A549 (cell line): ENCODE measurements around the gene EMP3. TPM values are rescaled to one million over a fixed set of nuclear protein-coding genes. Genes with fewer than 3 reads are reported as not detected.

ENCODE experiments used
- ATAC-seq, 2 experiments: fragments of 200-7000 bp in 1 of 2; fragments of >200 bp in 1 of 2; cut with Nextera tagmentation in 1 of 2; cut with Tn5 transposase in 1 of 2; 3 replicates each; pipeline versions ENCODE4 v1.8.0 to v1.9.1; 2018 to 2020; ENCODE audit warnings: mild to moderate bottlenecking in 1 of 2, moderate library complexity in 1 of 2
- CTCF ChIA-PET: fragments of 300-600 bp; sonication (Branson Sonifier 250); formaldehyde crosslinking; extraction: SDS; loops from one replicate; lab custom pipeline; 2021; ENCODE audit warnings: antibody characterized with exemption, inconsistent platforms; lab: Yijun Ruan, JAX
- POLR2A ChIA-PET: fragments of 350-600 bp; formaldehyde crosslinking; extraction: SDS; loops from one replicate; lab custom pipeline; 2021; ENCODE audit warnings: antibody characterized with exemption, inconsistent platforms; lab: Yijun Ruan, JAX
- DNase-seq, 2 experiments: peaks; one replicate each; pipeline versions ENCODE4 v3.0.0 to v3.0.0-alpha.2; 2011 to 2016; ENCODE audit warnings: low read depth in 1 of 2, low spot score in 1 of 2
- FAIRE-seq: peaks from 2 replicates; lab custom pipeline; 2011; peaks lifted over from hg19 to GRCh38; lab: Jason Lieb, UNC
- H3K27ac ChIP-seq, 2 experiments: fragments of >200 bp; sonication (Bioruptor Twin); formaldehyde crosslinking; 3 replicates each; pipeline ENCODE4 v1.5.1; 2016 to 2017
- H3K4me1 ChIP-seq: fragments of >200 bp; sonication (Bioruptor Twin); formaldehyde crosslinking; 3 replicates; pipeline ENCODE4 v1.6.1; 2016
- H3K4me2 ChIP-seq: fragments of >200 bp; sonication (Bioruptor Twin); formaldehyde crosslinking; 3 replicates; pipeline ENCODE4 v1.6.1; 2016
- H3K4me3 ChIP-seq: fragments of >200 bp; sonication (Bioruptor Twin); formaldehyde crosslinking; 3 replicates; pipeline ENCODE4 v1.5.1; 2016
- H3K9me3 ChIP-seq: fragments of >200 bp; sonication (Bioruptor Twin); formaldehyde crosslinking; 3 replicates; pipeline ENCODE4 v1.6.1; 2016
- ATOH8 ChIP-seq: fragments of 250-450 bp; sonication (Bioruptor Pico); IDR thresholded peaks from 2 replicates; pipeline ENCODE4 v1.5.0; 2020; ENCODE audit warnings: low read depth, mild to moderate bottlenecking, moderate library complexity
- CHD4 ChIP-seq: fragments of 200-600 bp; sonication (generic); IDR thresholded peaks from 2 replicates; pipeline ENCODE4 v1.6.1; 2016; ENCODE audit warnings: antibody characterized with exemption, mild to moderate bottlenecking, borderline replicate concordance
- CTCF ChIP-seq: fragments of >200 bp; sonication (Bioruptor Twin); formaldehyde crosslinking; IDR thresholded peaks from 3 replicates; pipeline ENCODE4 v1.5.1; 2016
- EHF ChIP-seq: fragments of 250-450 bp; sonication (Bioruptor Pico); IDR thresholded peaks from 2 replicates; pipeline ENCODE4 v1.5.0; 2020; ENCODE audit warnings: mild to moderate bottlenecking
- ELK1 ChIP-seq: fragments of 150-350 bp; IDR thresholded peaks from 2 replicates; pipeline ENCODE4 v1.6.1; 2014; ENCODE audit warnings: low read depth, mild to moderate bottlenecking, low read length
- FOSL2 ChIP-seq, 2 experiments: fragments of 450-650 bp in 1 of 2; fragments of >200 bp in 1 of 2; sonication (Bioruptor Twin) in 1 of 2; formaldehyde crosslinking; IDR thresholded peaks; 2 replicates each; pipeline versions ENCODE4 v1.5.0 to v1.6.1; 2016 to 2020; ENCODE audit warnings: mild to moderate bottlenecking in 1 of 2, moderate library complexity in 1 of 2
- GATA3 ChIP-seq: IDR thresholded peaks from 2 replicates; pipeline ENCODE4 v1.6.1; 2012; ENCODE audit warnings: borderline replicate concordance
- HES2 ChIP-seq: fragments of >200 bp; sonication (Bioruptor Twin); formaldehyde crosslinking; IDR thresholded peaks from 2 replicates; pipeline ENCODE4 v1.6.1; 2016
- HEYL ChIP-seq: fragments of 250-450 bp; sonication (Bioruptor Pico); IDR thresholded peaks from 2 replicates; pipeline ENCODE4 v1.8.0; 2021; ENCODE audit warnings: mild to moderate bottlenecking, moderate library complexity
- HOXA7 ChIP-seq: fragments of 250-450 bp; sonication (Bioruptor Pico); IDR thresholded peaks from 2 replicates; pipeline ENCODE4 v1.5.0; 2020; ENCODE audit warnings: mild to moderate bottlenecking, moderate library complexity
- HOXB13 ChIP-seq: fragments of 250-450 bp; sonication (Bioruptor Pico); IDR thresholded peaks from 2 replicates; pipeline ENCODE4 v1.5.0; 2020; ENCODE audit warnings: low read depth, mild to moderate bottlenecking, moderate library complexity
- HOXB5 ChIP-seq: fragments of 250-450 bp; sonication (Bioruptor Pico); IDR thresholded peaks from 2 replicates; pipeline ENCODE4 v1.5.0; 2020; ENCODE audit warnings: mild to moderate bottlenecking, moderate library complexity
- JUN ChIP-seq, 2 experiments: fragments of >200 bp; sonication (Bioruptor Twin); formaldehyde crosslinking; IDR thresholded peaks; 2 replicates in 1 of 2; 3 replicates in 1 of 2; pipeline ENCODE4 v1.6.1; 2016 to 2017
- JUNB ChIP-seq: fragments of >200 bp; sonication (Bioruptor Twin); formaldehyde crosslinking; IDR thresholded peaks from 2 replicates; pipeline ENCODE4 v1.6.1; 2016
- MAZ ChIP-seq: fragments of 150-350 bp; IDR thresholded peaks from 2 replicates; pipeline ENCODE4 v1.6.1; 2014; ENCODE audit warnings: antibody characterized with exemption, low read depth, low read length, borderline replicate concordance
- NFE2L2 ChIP-seq: fragments of 150-350 bp; conservative IDR thresholded peaks from 2 replicates; pipeline ENCODE4 v1.6.1; 2014; ENCODE audit warnings: low read length
- NPAS2 ChIP-seq: fragments of 250-450 bp; sonication (Bioruptor Pico); IDR thresholded peaks from 2 replicates; pipeline ENCODE4 v1.8.0; 2022; ENCODE audit warnings: mild to moderate bottlenecking, moderate library complexity, borderline replicate concordance
- NR3C1 ChIP-seq: fragments of >200 bp; sonication (Bioruptor Twin); formaldehyde crosslinking; IDR thresholded peaks from 3 replicates; pipeline ENCODE4 v1.6.1; 2017
- RAD21 ChIP-seq, 2 experiments: fragments of >200 bp in 1 of 2; sonication (Bioruptor Twin) in 1 of 2; formaldehyde crosslinking in 1 of 2; IDR thresholded peaks in 1 of 2; conservative IDR thresholded peaks in 1 of 2; 2 replicates in 1 of 2; 3 replicates in 1 of 2; pipeline ENCODE4 v1.6.1; 2012 to 2018; ENCODE audit warnings: inconsistent platforms in 1 of 2
- REST ChIP-seq: fragments of 200-600 bp; sonication (generic); IDR thresholded peaks from 2 replicates; pipeline ENCODE4 v1.6.1; 2016; ENCODE audit warnings: antibody characterized with exemption, mild to moderate bottlenecking, moderate library complexity
- RFX5 ChIP-seq: fragments of 450-650 bp; IDR thresholded peaks from 2 replicates; pipeline ENCODE4 v1.7.1; 2014; ENCODE audit warnings: antibody characterized with exemption, mild to moderate bottlenecking, moderate library complexity
- RNF2 ChIP-seq: fragments of 200-600 bp; sonication (generic); IDR thresholded peaks from 2 replicates; pipeline ENCODE4 v1.6.1; 2016; ENCODE audit warnings: low read depth, mild to moderate bottlenecking, antibody characterized with exemption, moderate library complexity, borderline replicate concordance
- SMC3 ChIP-seq: fragments of >200 bp; sonication (Bioruptor Twin); formaldehyde crosslinking; IDR thresholded peaks from 3 replicates; pipeline ENCODE4 v1.6.1; 2018; ENCODE audit warnings: inconsistent platforms
- SREBF2 ChIP-seq: fragments of 450-650 bp; IDR thresholded peaks from 2 replicates; pipeline ENCODE4 v1.6.1; 2014; ENCODE audit warnings: mild to moderate bottlenecking, moderate library complexity
- TFCP2L1 ChIP-seq: fragments of 250-450 bp; sonication (Bioruptor Pico); IDR thresholded peaks from 2 replicates; pipeline ENCODE4 v1.5.0; 2021; ENCODE audit warnings: mild to moderate bottlenecking
- ZNF302 ChIP-seq: fragments of 250-450 bp; sonication (Bioruptor Pico); IDR thresholded peaks from 2 replicates; pipeline ENCODE4 v1.9.0; 2021; ENCODE audit warnings: inconsistent platforms, mild to moderate bottlenecking, moderate library complexity
- ZSCAN20 ChIP-seq: fragments of 250-450 bp; sonication (Bioruptor Pico); IDR thresholded peaks from 2 replicates; pipeline ENCODE4 v1.8.0; 2022; ENCODE audit warnings: mild to moderate bottlenecking, moderate library complexity
- WGBS: methylation state at CpG from one replicate; pipeline ENCODE4 v1.1.6; 2017; ENCODE audit errors: missing lambda C conversion rate; 5-methylcytosine and 5-hydroxymethylcytosine counted together
- polyA plus RNA-seq, 4 experiments: library from polyadenylated mRNA; depleted of rRNA in 3 of 4; stranded (reverse); fragments of >200 nt; fragmentation: RNase III in 1 of 4; extraction: RNeasy Plus Mini Kit Qiagen cat#74134 plus additional on column Dnase treatment in 1 of 4; gene quantifications; 2 replicates in 3 of 4; 3 replicates in 1 of 4; pipeline ENCODE4 v1.2.3, GENCODE V29; 2011 to 2017

Gene EMP3
- polyA plus RNA-seq, 2 of the 4 experiments (the other 2 are of a cell fraction): 147 to 580 TPM

- Histone ChIP-seq H3K27ac (peak overlapping the region; percentile 67 to 85), H3K4me3 (no peak overlapping the region), H3K4me2 (peak overlapping the region; percentile 40), H3K9me3 (no peaks in the 10 kb centered on the region), H3K4me1 (peaks cover 31% of the 10 kb centered on the region)
- ChIA-PET CTCF (interaction anchor here (0.6 to 17.4 kb wide), 11 partner anchors 10 to 231 kb away, joined by 3 to 224 read pairs (median 4); partner anchors contain the start of genes KDELR1, SYNGR4 and TMEM143), POLR2A (interaction anchor here (0.6 to 1.8 kb wide), 3 partner anchors 10 to 40 kb away, joined by 4 to 13 read pairs (median 7); partner anchors contain the start of genes SYNGR4 and TMEM143)
- DNase-seq (peak in 1 of 2 experiments; percentile 68), ATAC-seq (peak; percentile 13 to 25; a peak in 2 of 6 replicates), FAIRE-seq (no peak)
- TF ChIP-seq ZSCAN20 (CRISPR knock-in tag) (no peak), FOSL2 (IDR thresholded peaks at IDR 0.05) (0 out of 2 replicates have a peak, but pooled peaks have one; percentile 13), FOSL2 (CRISPR knock-in tag; IDR thresholded peaks at IDR 0.05) (peak; percentile 48), TFCP2L1 (CRISPR knock-in tag) (no peak)
- 72% methylated on average over 5 of the region's 5 CpGs for WGBS
Observed at GRCh38 chr19:48353677-48354076, 28.3 kb downstream of the EMP3 start.

GRCh38 chr19:48354332-48354992 is 29.1 kb downstream of the EMP3 start:
- H3K4me3 ChIP-seq: no peak overlapping the region
- 26% methylated on average over 15 of the region's 15 CpGs for WGBS
- no peaks in the 10 kb centered on the region for H3K9me3 ChIP-seq
- H3K4me1 ChIP-seq: peaks cover 31% of the 10 kb centered on the region
- peak; percentile 82 to 83 for ATAC-seq
- peak; percentile 92 to 98 for DNase-seq
- ChIA-PET CTCF (interaction anchor here (0.6 to 17.4 kb wide), 11 partner anchors 9 to 230 kb away, joined by 3 to 224 read pairs (median 4); partner anchors contain the start of genes KDELR1, SYNGR4 and TMEM143), POLR2A (interaction anchor here (0.6 to 1.8 kb wide), 7 partner anchors 9 to 39 kb away, joined by 3 to 13 read pairs (median 4); partner anchors contain the start of genes KDELR1, SYNGR4 and TMEM143)
- H3K27ac ChIP-seq: peak overlapping the region; percentile 67 to 85
- H3K4me2 ChIP-seq: peak overlapping the region; percentile 40
- peak; percentile 86 for FAIRE-seq
- TF ChIP-seq ZNF302 (CRISPR knock-in tag) (no peak), CTCF (no peak), NFE2L2 (peak; percentile 79), SREBF2 (no peak), RAD21 (conservative IDR thresholded peaks at IDR 0.05 in 1 of 2, IDR thresholded peaks at IDR 0.05 in 1 of 2) (0 out of 5 replicates have a peak, but pooled peaks of 1 of the 2 experiments have one; percentile 6), RNF2 (no peak), NR3C1 (no peak), HOXB5 (CRISPR knock-in tag) (peak; percentile 75; the same call in 1 of the 2 replicates), ELK1 (no peak), GATA3 (peak; percentile 78), JUNB (peak; percentile 70), ZSCAN20 (CRISPR knock-in tag) (no peak), JUN (IDR thresholded peaks at IDR 0.05) (peak; percentile 51 to 85; a peak in 4 of 5 replicates), MAZ (no peak), REST (no peak), FOSL2 (IDR thresholded peaks at IDR 0.05) (peak; percentile 65; the same call in 1 of the 2 replicates), FOSL2 (CRISPR knock-in tag; IDR thresholded peaks at IDR 0.05) (peak; percentile 79; the same call in 1 of the 2 replicates), HES2 (no peak), ATOH8 (CRISPR knock-in tag) (no peak), NPAS2 (CRISPR knock-in tag) (no peak), EHF (CRISPR knock-in tag) (no peak), RFX5 (no peak), HEYL (CRISPR knock-in tag) (no peak), CHD4 (0 out of 2 replicates have a peak, but pooled peaks have one; percentile 30), HOXB13 (no peak), HOXA7 (no peak), SMC3 (0 out of 3 replicates have a peak, but pooled peaks have one; percentile 21)
